Measurements from ENCODE around the gene HAGHL.

- TF ChIP-seq CTCF (IDR thresholded peaks at IDR 0.05) (no peak), EZH2phosphoT487 (IDR thresholded peaks at IDR 0.05) (no peak), EZH2 (IDR thresholded peaks at IDR 0.05) (no peak)
Observed at GRCh38 chr16:759110-759910, 32.4 kb downstream of the HAGHL start.
